Measurements from ENCODE around the gene DRC7.
A peak's percentile ranks its signal among the peaks of the same experiment; 100 is the strongest.

The DRC7 gene

GRCh38 chr16:57694725-57695679 lies at the start of gene DRC7:
TSS of gene DRC7 (plus strand) at chr16:57694806. CDS start at chr16:57697950, 3,144 bp downstream.
- DNase-seq (ENCODE audit: low read depth): no peak

DNA sequence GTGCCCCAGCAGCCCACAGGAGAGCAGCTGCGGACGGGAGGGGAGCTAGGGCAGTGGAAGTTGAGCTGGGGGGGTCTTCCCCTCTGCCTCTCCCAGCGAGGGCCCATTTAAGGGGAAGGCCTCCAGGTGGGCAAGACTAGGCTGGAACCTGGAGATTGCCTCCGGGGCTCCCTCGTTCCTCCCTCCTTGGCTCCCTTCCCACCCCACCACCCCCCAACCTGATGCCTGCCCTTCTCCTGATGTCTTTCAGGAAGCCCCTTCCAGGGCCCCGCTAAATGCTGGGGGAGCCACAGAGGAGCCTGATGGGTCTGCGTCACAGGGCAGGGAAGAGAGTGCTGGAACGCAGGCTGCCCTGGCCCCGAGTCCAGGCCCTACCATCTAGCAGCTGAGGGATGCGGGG lies 49.4 kb upstream of the DRC7 start:
- DNase-seq (ENCODE audit: low read depth): no peak

GRCh38 chr16:57645691-57646387 lies 48.8 kb upstream of the DRC7 start:
- no peak for DNase-seq (ENCODE audit: low read depth)

DNA sequence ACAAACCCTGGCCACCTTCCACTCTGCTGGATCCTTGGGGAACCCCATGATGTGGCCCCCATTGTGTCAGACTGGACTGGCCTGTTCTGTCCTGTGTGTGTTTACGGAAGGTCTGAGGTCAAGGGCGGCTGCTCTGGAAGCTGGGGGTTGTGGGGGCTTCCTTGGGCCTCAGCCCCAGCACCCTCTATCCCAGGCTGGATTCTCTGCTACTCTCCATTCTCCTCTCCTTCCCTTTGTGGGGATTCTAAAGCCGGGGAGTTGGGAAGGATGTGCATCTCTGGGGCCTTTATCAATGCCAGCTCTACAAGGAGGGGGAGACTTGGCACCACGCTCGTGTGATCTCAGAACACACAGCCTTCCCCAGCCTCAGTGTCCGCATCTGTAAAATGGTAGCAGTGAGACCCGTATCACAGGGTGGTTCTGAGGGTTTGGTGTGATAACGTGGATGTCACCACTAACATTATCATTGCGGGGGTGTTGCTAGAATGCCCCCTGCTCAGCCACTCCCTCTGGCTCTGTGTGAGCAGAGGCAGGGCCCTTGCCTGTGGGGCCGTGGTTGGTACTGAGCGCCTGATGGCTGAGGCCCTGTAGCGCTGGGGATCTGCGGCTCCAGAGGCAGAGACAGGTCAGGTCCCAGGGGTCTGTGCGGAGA lies 48.1 kb upstream of the DRC7 start:
- no peak for DNase-seq (ENCODE audit: low read depth)

DNA sequence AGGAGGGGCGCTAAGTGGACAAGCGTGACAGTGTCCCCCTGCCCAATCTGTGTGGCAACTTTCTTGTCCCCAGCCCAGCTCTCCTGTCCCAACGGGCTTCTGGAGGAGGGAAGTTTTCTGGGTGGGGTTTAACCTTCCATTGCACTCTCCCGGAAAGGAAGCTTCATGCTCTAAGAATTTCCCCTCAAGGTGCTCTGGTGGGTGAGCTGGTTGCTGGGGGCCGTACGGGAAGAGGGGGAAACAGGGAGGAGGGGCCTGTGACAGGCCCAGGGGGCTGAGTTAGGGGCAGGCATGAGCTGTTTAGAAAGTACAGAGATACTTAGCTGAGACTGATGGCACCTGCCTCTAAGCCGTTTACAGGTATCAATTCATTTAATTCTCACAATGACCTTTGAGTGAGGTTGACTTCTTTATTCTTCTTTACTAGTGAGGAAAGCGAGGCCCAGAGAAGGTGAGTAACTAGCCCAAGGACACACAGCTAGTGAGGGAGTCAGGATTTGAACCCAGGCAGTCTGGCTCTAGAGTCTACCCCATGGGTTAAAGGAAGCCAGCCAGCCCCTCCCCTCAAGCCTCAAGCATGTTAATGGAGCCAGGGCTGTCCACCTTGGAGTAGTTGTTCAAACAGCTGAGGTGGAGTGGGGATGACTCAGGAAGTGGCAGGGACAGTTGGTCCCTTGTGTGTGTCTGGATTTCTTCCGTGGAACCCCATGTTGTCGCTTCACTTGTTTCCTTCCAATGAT lies 47.3 kb upstream of the DRC7 start:
- DNase-seq (ENCODE audit: low read depth): no peak

DNA sequence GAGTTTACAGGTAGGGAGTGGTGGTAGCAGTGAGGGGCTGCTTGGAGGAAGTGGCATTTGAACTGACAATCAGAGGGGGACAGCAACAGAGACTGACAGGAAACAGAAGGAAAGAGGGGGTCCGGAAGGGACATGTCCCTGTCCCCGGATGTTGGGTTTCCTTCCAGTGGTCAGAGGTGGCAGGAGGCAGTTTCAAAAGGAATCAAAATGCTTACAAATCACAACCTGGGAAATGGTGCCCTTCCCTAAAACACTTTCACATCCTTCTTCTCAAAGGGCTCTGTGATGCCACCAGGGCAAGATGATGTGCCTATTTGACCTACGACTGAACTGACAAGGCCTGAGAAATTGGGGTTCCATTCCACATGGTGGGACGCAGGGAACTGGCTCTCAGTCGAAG lies 46.5 kb upstream of the DRC7 start:
- DNase-seq (ENCODE audit: low read depth): no peak

DNA sequence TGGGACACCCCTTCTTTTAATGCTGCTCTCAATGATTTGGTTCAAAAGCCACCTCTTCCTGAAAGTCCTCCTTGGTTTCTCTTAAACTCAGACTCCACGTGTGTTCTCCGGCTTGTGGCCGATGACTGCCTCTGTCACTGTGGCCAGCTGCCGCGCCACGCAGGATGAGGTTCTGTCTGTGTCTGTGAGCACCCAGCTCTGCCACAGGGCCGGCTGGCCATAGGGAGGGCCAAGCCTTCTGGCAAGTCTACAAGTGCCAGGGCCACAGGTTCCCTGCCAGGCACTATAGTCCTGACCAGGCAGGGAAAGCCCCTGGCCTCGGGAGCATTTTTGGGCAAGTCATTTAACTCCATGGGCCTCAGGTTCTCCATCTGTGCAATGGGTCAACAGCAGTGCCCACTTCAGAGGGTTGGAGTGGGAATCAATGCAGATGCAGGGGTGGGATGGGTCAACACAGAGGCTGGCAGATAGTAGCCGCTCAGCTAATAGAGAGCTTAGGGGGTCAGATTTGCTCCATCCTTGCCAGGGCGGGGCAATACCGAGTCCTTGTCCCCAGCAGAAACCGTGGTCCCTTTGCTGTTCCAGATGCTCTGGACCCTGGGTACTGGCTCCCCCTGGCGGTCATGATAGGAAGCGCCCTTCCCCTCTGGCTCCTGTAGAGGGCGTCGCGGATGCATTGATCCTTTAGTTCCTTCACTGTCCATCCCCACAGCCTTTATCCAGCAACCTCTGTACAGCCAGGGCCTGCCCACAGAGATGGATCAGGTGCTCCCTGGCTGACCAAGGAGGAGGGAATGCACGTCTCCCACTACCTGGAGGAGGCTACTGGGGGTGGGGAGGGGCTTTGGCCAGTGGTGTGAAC lies 45.8 kb upstream of the DRC7 start:
- peak; percentile 72 for DNase-seq (ENCODE audit: low read depth)

DNA sequence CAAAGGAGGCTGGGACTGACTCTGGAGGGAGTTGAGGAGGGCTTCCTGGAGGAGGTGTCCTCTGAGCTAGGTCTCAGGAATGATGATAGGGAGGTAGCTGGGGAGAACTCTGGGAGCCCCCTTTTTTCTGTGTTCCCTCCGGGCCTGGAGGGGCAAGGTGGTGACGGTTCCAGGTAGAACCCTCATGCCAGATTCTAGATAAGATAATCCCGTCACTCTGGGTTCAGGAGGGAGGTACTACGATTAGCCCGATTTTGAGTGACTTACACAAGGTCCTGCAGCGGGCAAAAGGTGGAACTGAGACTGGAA lies 45.2 kb upstream of the DRC7 start:
- DNase-seq (ENCODE audit: low read depth): no peak

DNA sequence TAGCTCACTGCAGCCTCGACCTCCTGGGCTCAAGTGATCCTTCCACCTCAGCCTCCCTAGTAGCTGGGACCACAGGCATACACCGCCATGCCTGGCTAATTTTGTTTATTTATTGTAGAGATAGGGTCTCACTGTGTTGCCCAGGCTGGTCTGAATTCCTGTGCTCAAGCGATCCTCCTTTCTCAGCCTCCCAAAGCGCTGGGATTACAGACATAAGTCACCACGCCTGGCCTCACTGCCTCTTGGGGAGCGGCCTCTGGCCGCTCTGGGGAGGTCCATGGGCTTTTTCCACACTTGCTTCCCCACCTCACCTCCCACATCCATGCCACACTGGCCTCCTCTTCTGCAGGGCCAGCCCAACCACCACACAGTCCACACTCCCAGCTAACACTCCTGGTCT lies 44.8 kb upstream of the DRC7 start:
- DNase-seq (ENCODE audit: low read depth): no peak

GRCh38 chr16:57651344-57652333 lies 43.0 kb upstream of the DRC7 start:
- DNase-seq (ENCODE audit: low read depth): no peak

DNA sequence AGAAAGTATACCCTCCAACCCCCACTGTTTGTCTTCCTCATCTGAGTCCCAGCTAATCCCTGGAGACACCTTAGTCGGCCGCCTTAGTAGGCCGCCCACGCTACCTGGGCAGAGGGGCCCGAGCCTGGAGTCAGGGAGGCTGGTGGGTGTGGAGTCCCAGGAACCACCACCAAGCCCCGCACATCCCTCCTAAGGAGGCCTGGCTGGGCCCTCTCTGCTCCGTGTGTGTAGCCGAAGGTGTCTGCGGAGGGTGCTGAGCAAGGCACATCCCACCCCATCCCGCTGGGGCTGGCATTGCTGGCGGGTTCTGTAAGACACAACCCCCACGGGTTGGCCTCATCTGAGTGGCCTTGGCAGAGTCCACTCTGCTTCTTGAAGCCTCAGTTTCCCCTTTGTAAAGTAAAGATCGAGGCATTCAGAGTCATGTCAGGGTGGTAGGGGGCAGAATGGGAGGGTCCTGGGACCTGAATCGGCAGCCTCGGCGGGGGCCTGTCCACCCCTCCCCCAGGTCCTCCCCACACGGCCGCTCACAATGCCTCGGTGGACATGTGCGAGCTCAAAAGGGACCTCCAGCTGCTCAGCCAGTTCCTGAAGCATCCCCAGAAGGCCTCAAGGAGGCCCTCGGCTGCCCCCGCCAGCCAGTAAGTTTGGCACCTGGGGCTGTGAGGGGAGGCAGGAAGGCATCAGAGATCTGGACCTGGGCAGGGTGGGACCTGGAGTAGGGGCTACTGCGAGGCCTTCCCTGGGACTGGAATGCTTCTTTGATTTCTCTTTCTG lies 41.7 kb upstream of the DRC7 start:
- DNase-seq (ENCODE audit: low read depth): no peak

GRCh38 chr16:57653936-57654335 lies 40.7 kb upstream of the DRC7 start:
- DNase-seq (ENCODE audit: low read depth): no peak

DNA sequence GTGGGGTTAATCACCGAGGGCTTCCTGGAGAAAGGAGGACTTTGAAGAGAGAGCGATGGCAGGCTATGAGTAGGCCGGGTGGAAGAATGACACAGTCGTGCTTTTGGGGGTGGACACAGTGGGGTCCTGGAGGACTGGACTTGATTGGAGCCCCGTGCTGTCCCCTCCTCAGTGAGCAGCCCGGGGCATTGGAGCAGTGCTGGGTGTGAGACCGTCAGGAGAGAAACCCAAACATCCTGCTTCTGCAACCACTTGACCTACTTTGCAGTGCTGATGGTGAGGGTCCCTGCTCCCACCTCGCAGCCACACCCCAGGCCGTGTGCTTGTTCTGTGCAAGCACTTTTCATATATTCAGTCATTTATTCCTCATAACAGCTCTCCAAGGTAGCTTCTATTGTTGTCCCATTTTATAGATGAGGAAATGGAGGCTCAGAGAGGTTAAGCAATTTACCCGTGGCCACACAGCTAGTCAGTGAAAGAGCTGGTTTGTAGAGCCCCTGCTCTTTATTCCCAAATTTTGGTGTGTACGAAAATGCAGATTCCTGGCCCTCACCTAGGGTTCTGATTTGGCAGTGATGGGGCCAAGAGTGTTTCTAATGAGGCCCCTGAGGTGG lies 38.2 kb upstream of the DRC7 start:
- no peak for DNase-seq (ENCODE audit: low read depth)

GRCh38 chr16:57657228-57657627 lies 37.4 kb upstream of the DRC7 start:
- no peak for DNase-seq (ENCODE audit: low read depth)

- no peak for DNase-seq (ENCODE audit: low read depth)
Observed at GRCh38 chr16:57658130-57658877, 36.3 kb upstream of the DRC7 start.

GRCh38 chr16:57658878-57659674 lies 35.5 kb upstream of the DRC7 start:
- DNase-seq (ENCODE audit: low read depth): no peak

Measured in stimulated activated CD8-positive, alpha-beta memory T cell treated with anti-CD3 and anti-CD28 coated beads, Interleukin-4, amount 100 ng/mL, for 24 hours (primary cell).